HG02973 (cell line): ENCODE results near the gene PSME3.
"Not testable (repeated sequence)": the region's sequence is repeated elsewhere in the genome, so short reads cannot be mapped to it uniquely, and the experiment has no call there.

Source experiments
- ATAC-seq: cut with Tn5 transposase; IDR thresholded peaks from one replicate; pipeline ENCODE4 v1.9.1; 2021; ENCODE audit warnings: moderate library complexity; ENCODE audit not compliant: unreplicated experiment

Gene PSME3

GRCh38 chr17:42849451-42850181 lies 16.4 kb downstream of the PSME3 start:
- no peak for ATAC-seq

GRCh38 chr17:42850954-42851353 lies 17.8 kb downstream of the PSME3 start, which contains the start of gene AOC3:
Gene AOC3 (plus strand): TSS chr17:42851199. CDS start chr17:42851344, 145 bp downstream.
- ATAC-seq = no peak

GRCh38 chr17:42851371-42852240 lies 18.4 kb downstream of the PSME3 start:
- not testable (repeated sequence) for ATAC-seq

- no peak for ATAC-seq
Measured at GRCh38 chr17:42852351-42852750, 19.2 kb downstream of the PSME3 start.

- ATAC-seq = no peak
Measured at GRCh38 chr17:42853004-42853403, 19.8 kb downstream of the PSME3 start.

- no peak for ATAC-seq
Measured at GRCh38 chr17:42853597-42853967, 20.4 kb downstream of the PSME3 start.

- ATAC-seq = no peak
Measured at GRCh38 chr17:42853968-42854790, 21.0 kb downstream of the PSME3 start.

GRCh38 chr17:42855048-42855596 lies 21.9 kb downstream of the PSME3 start:
- ATAC-seq = no peak

GRCh38 chr17:42856093-42856492 lies 22.9 kb downstream of the PSME3 start:
- not testable (repeated sequence) for ATAC-seq

- ATAC-seq = not testable (repeated sequence)
Measured at GRCh38 chr17:42856516-42856915, 23.3 kb downstream of the PSME3 start.

GRCh38 chr17:42857389-42857788 lies 24.2 kb downstream of the PSME3 start:
- no peak for ATAC-seq

GRCh38 chr17:42865638-42866094 lies 32.5 kb downstream of the PSME3 start:
- ATAC-seq = no peak

- ATAC-seq = no peak
Measured at GRCh38 chr17:42866216-42866615, 33.0 kb downstream of the PSME3 start.

GRCh38 chr17:42866631-42867575 lies 33.7 kb downstream of the PSME3 start:
- ATAC-seq = no peak

GRCh38 chr17:42867694-42868261 lies 34.6 kb downstream of the PSME3 start:
- not testable (repeated sequence) for ATAC-seq

- no peak for ATAC-seq
Measured at GRCh38 chr17:42868338-42868737, 35.1 kb downstream of the PSME3 start.

- ATAC-seq = no peak
Measured at GRCh38 chr17:42871647-42872046, 38.5 kb downstream of the PSME3 start.

- no peak for ATAC-seq
Measured at GRCh38 chr17:42872251-42872965, 39.2 kb downstream of the PSME3 start.

GRCh38 chr17:42873315-42873714 lies 40.1 kb downstream of the PSME3 start:
- ATAC-seq = no peak
